Hematopoietic multipotent progenitor cell treated with erythropoietin and hydrocortisone succinate and interleukin-3 and kit ligand, for 4 days (in vitro differentiated cells): Measurements from ENCODE around the gene MLXIPL.
"Not testable (repeated sequence)": the region's sequence is repeated elsewhere in the genome, so short reads cannot be mapped to it uniquely, and the experiment has no call there.

Experiments
- DNase-seq: peaks from one replicate; pipeline ENCODE4 v3.0.0-alpha.2; 2015

Gene MLXIPL

GRCh38 chr7:73645643-73646174 is 21.4 kb upstream of the MLXIPL start:
- no peak for DNase-seq

- DNase-seq: no peak
Observed at GRCh38 chr7:73644688-73645286, 20.5 kb upstream of the MLXIPL start.

GRCh38 chr7:73642834-73643233 is 18.5 kb upstream of the MLXIPL start:
- no peak for DNase-seq

- no peak for DNase-seq
Observed at GRCh38 chr7:73638911-73639310, 14.6 kb upstream of the MLXIPL start.

- no peak for DNase-seq
Observed at GRCh38 chr7:73635428-73636200, 11.3 kb upstream of the MLXIPL start.

- DNase-seq: no peak
Observed at GRCh38 chr7:73633844-73634243, 9.5 kb upstream of the MLXIPL start.

GRCh38 chr7:73633323-73633722 is 9.0 kb upstream of the MLXIPL start:
- DNase-seq: no peak

GRCh38 chr7:73631558-73631957 is 7.2 kb upstream of the MLXIPL start:
- DNase-seq: no peak

GRCh38 chr7:73628504-73628903 is 4.2 kb upstream of the MLXIPL start:
- no peak for DNase-seq

- no peak for DNase-seq
Observed at GRCh38 chr7:73626814-73627213, 2.5 kb upstream of the MLXIPL start.

GRCh38 chr7:73625276-73625675 is 954 bp upstream of the MLXIPL start:
- no peak for DNase-seq

- no peak for DNase-seq
Observed at GRCh38 chr7:73624669-73625001, 313 bp upstream of the MLXIPL start.

- peak; percentile 42 for DNase-seq
Observed at GRCh38 chr7:73622909-73623797, 1.2 kb downstream of the MLXIPL start.

- DNase-seq: no peak
Observed at GRCh38 chr7:73622527-73622908, 1.8 kb downstream of the MLXIPL start.

GRCh38 chr7:73621168-73622063 is 2.9 kb downstream of the MLXIPL start:
- no peak for DNase-seq

GRCh38 chr7:73619394-73619793 is 4.9 kb downstream of the MLXIPL start:
- not testable (repeated sequence) for DNase-seq

- no peak for DNase-seq
Observed at GRCh38 chr7:73618538-73618937, 5.8 kb downstream of the MLXIPL start.

- not testable (repeated sequence) for DNase-seq
Observed at GRCh38 chr7:73617520-73617919, 6.8 kb downstream of the MLXIPL start.

- peak; percentile 37 for DNase-seq
Observed at GRCh38 chr7:73615886-73616285, 8.4 kb downstream of the MLXIPL start.

GRCh38 chr7:73614937-73615336 is 9.4 kb downstream of the MLXIPL start:
- not testable (repeated sequence) for DNase-seq

GRCh38 chr7:73613954-73614735 is 10.2 kb downstream of the MLXIPL start:
- no peak for DNase-seq
